Uterus (tissue), 2 donors: ENCODE results near the gene ID2.

Source experiments
- CTCF ChIP-seq, 4 experiments: fragments of 200-600 bp in 2 of 4; fragments of 450-650 bp in 2 of 4; sonication (generic) in 2 of 4; IDR thresholded peaks; one replicate each; pipeline ENCODE4 v1.5.1; 2016 to 2019; ENCODE audit warnings: antibody characterized with exemption in 4 of 4, mild to moderate bottlenecking in 2 of 4, moderate library complexity in 1 of 4
- POLR2A ChIP-seq, 2 donors: fragments of 450-650 bp; IDR thresholded peaks; one replicate each; pipeline ENCODE4 v1.6.1; 2016; ENCODE audit warnings: antibody characterized with exemption in 2 of 2, mild to moderate bottlenecking in 1 of 2, moderate library complexity in 1 of 2

- TF ChIP-seq CTCF (IDR thresholded peaks at IDR 0.05) (no peak), POLR2A (IDR thresholded peaks at IDR 0.05) (no peak)
Observed at GRCh38 chr2:8704906-8705305, 23.1 kb downstream of the ID2 start.
